GM23338 (cell line): Measurements from ENCODE around the gene PUS3. TPM values are rescaled to one million over a fixed set of nuclear protein-coding genes. Genes with fewer than 3 reads are reported as not detected.
A peak's percentile ranks its signal among the peaks of the same experiment; 100 is the strongest.

Experiments used
- ATAC-seq: fragments of 200-7000 bp; cut with Tn5 transposase; 3 replicates; pipeline ENCODE4 v1.9.1; 2020
- DNase-seq: peaks from one replicate; pipeline ENCODE4 v3.0.0-alpha.2; 2015; ENCODE audit warnings: low spot score
- H2AFZ ChIP-seq: fragments of 200-600 bp; sonication (generic); 2 replicates; pipeline ENCODE4 v1.8.0; 2016; ENCODE audit warnings: antibody characterized with exemption, mild to moderate bottlenecking, moderate library complexity
- H3F3A ChIP-seq: fragments of 200-600 bp; sonication (generic); replicated peaks from 2 replicates; pipeline ENCODE4 v1.8.0; 2017; ENCODE audit warnings: antibody characterized with exemption, mixed run types, low read depth
- H3K27ac ChIP-seq: fragments of 200-600 bp; sonication (generic); 2 replicates; pipeline ENCODE4 v1.6.1; 2016; ENCODE audit warnings: low read depth
- H3K27me3 ChIP-seq: fragments of 200-600 bp; sonication (generic); 2 replicates; pipeline ENCODE4 v1.8.0; 2016; ENCODE audit warnings: mild to moderate bottlenecking, mixed run types, moderate library complexity; ENCODE audit not compliant: insufficient read depth
- H3K36me3 ChIP-seq: fragments of 200-600 bp; sonication (generic); 2 replicates; pipeline ENCODE4 v1.8.0; 2016; ENCODE audit warnings: mild to moderate bottlenecking; ENCODE audit not compliant: insufficient read depth
- H3K4me1 ChIP-seq: fragments of 200-600 bp; sonication (generic); 2 replicates; pipeline ENCODE4 v1.8.0; 2016; ENCODE audit warnings: mild to moderate bottlenecking, moderate library complexity; ENCODE audit not compliant: insufficient read depth
- H3K4me2 ChIP-seq: fragments of 200-600 bp; sonication (generic); 2 replicates; pipeline ENCODE4 v1.7.1; 2017; ENCODE audit warnings: mixed run types
- H3K4me3 ChIP-seq: fragments of 200-600 bp; sonication (generic); 2 replicates; pipeline ENCODE4 v1.6.1; 2016; ENCODE audit warnings: mixed run types
- H3K79me2 ChIP-seq: fragments of 200-600 bp; sonication (generic); replicated peaks from 2 replicates; pipeline ENCODE4 v1.8.0; 2017; ENCODE audit warnings: mild to moderate bottlenecking; ENCODE audit not compliant: insufficient read depth
- H3K9me2 ChIP-seq: fragments of 200-600 bp; sonication (generic); 2 replicates; pipeline ENCODE4 v1.8.0; 2017; ENCODE audit not compliant: insufficient read depth
- H4K20me1 ChIP-seq: fragments of 200-600 bp; sonication (generic); replicated peaks from 2 replicates; pipeline ENCODE4 v1.8.0; 2017; ENCODE audit warnings: mild to moderate bottlenecking; ENCODE audit not compliant: insufficient read depth
- H3K27ac Mint-ChIP-seq: 2 replicates; pipeline ENCODE4 v1.8.0; 2020; ENCODE audit warnings: inconsistent platforms, mild to moderate bottlenecking, moderate library complexity, mixed read lengths
- H3K27me3 Mint-ChIP-seq: 3 replicates; pipeline ENCODE4 v1.8.0; 2022; ENCODE audit warnings: low read depth, mild to moderate bottlenecking, moderate library complexity, mixed read lengths, inconsistent platforms; ENCODE audit not compliant: insufficient read depth, poor library complexity
- H3K36me3 Mint-ChIP-seq: 3 replicates; pipeline ENCODE4 v1.8.0; 2021; ENCODE audit warnings: low read depth, mild to moderate bottlenecking, inconsistent platforms, moderate library complexity, mixed read lengths
- H3K4me1 Mint-ChIP-seq: 3 replicates; pipeline ENCODE4 v1.8.0; 2020; ENCODE audit warnings: mild to moderate bottlenecking, inconsistent platforms, mixed read lengths
- H3K4me3 Mint-ChIP-seq: 3 replicates; pipeline ENCODE4 v1.8.0; 2021; ENCODE audit warnings: moderate library complexity, mild to moderate bottlenecking, inconsistent platforms, mixed read lengths
- H3K9me3 Mint-ChIP-seq: 3 replicates; pipeline ENCODE4 v1.8.0; 2020; ENCODE audit warnings: moderate library complexity, mild to moderate bottlenecking, inconsistent platforms, mixed read lengths
- CREB1 ChIP-seq: fragments of 250-450 bp; sonication (Bioruptor Pico); IDR thresholded peaks from 2 replicates; pipeline ENCODE4 v1.5.0; 2020; ENCODE audit warnings: low read depth, mild to moderate bottlenecking, moderate library complexity
- EZH2 ChIP-seq: fragments of 200-600 bp; sonication (generic); IDR thresholded peaks from one replicate; pipeline ENCODE4 v1.8.0; 2017; ENCODE audit warnings: antibody characterized with exemption, mild to moderate bottlenecking, low read depth; ENCODE audit not compliant: unreplicated experiment
- JUNB ChIP-seq: IDR thresholded peaks from one replicate; pipeline ENCODE4 v1.6.1; 2016; ENCODE audit warnings: antibody characterized with exemption; ENCODE audit not compliant: unreplicated experiment
- NANOG ChIP-seq: IDR thresholded peaks from 2 replicates; pipeline ENCODE4 v1.6.1; 2016; ENCODE audit warnings: antibody characterized with exemption, borderline replicate concordance
- POLR2AphosphoS5 ChIP-seq: IDR thresholded peaks from 2 replicates; pipeline ENCODE4 v1.6.1; 2016; ENCODE audit warnings: antibody characterized with exemption, low read depth
- STAT1 ChIP-seq: IDR thresholded peaks from one replicate; pipeline ENCODE4 v1.6.1; 2016; ENCODE audit warnings: antibody characterized with exemption; ENCODE audit not compliant: unreplicated experiment
- ZNF114 ChIP-seq: fragments of 250-450 bp; sonication (Bioruptor Pico); IDR thresholded peaks from 2 replicates; pipeline ENCODE4 v1.5.0; 2020; ENCODE audit warnings: mild to moderate bottlenecking, moderate library complexity
- ZNF331 ChIP-seq: fragments of 250-450 bp; sonication (Bioruptor Pico); IDR thresholded peaks from 2 replicates; pipeline ENCODE4 v1.5.0; 2020; ENCODE audit warnings: low read depth, mild to moderate bottlenecking, moderate library complexity
- polyA plus RNA-seq: library from polyadenylated mRNA; unstranded; fragments of >200 nt; fragmentation: Nextera tagmentation; extraction: Ambion mirVana; gene quantifications from 2 replicates; pipeline ENCODE4 v1.2.1, GENCODE V29; 2016
- total RNA-seq: library from RNA; depleted of rRNA; stranded (reverse); fragments of >200 nt; shearing (Covaris generic); gene quantifications from 2 replicates; pipeline ENCODE4 v1.2.3, GENCODE V29; 2014
- TF ChIP-seq, protein P1 (sequence below): IDR thresholded peaks from one replicate; pipeline ENCODE4 v1.6.1; 2018; ENCODE audit warnings: antibody characterized with exemption; ENCODE audit not compliant: unreplicated experiment
- TF ChIP-seq, protein P2 (sequence below), 2 experiments: fragments of 200-600 bp in 1 of 2; sonication (generic) in 1 of 2; conservative IDR thresholded peaks; 2 replicates each; pipeline versions ENCODE4 v1.5.1 to v1.6.1; 2016 to 2017; ENCODE audit warnings: antibody characterized with exemption in 2 of 2, low read depth in 2 of 2, mild to moderate bottlenecking in 2 of 2, moderate library complexity in 1 of 2

PUS3 gene
- total and polyA plus RNA-seq, 2 experiments from 2014 or later = 15.8 to 24.1 TPM

DNA sequence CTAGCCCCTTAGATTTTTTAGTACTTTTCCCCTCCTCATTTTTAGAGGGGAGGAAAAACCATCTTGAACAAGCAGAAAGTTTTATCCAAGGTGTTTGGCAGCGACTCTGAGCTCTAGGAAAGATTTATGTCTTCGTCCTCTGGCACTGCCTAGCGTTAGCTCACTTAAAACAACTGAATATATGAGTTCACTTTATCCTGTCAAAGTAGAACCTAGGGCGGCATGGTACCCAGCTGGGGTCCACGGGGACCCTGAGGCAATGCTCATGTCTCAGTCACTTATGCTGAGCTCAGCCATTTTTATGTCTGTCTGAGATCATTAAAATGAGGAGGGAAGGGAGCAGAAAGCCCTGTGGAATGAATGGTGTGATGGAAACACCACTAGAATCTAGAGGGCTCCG lies 28.7 kb upstream of the PUS3 start (continued):
- TF ChIP-seq, protein P1, sequence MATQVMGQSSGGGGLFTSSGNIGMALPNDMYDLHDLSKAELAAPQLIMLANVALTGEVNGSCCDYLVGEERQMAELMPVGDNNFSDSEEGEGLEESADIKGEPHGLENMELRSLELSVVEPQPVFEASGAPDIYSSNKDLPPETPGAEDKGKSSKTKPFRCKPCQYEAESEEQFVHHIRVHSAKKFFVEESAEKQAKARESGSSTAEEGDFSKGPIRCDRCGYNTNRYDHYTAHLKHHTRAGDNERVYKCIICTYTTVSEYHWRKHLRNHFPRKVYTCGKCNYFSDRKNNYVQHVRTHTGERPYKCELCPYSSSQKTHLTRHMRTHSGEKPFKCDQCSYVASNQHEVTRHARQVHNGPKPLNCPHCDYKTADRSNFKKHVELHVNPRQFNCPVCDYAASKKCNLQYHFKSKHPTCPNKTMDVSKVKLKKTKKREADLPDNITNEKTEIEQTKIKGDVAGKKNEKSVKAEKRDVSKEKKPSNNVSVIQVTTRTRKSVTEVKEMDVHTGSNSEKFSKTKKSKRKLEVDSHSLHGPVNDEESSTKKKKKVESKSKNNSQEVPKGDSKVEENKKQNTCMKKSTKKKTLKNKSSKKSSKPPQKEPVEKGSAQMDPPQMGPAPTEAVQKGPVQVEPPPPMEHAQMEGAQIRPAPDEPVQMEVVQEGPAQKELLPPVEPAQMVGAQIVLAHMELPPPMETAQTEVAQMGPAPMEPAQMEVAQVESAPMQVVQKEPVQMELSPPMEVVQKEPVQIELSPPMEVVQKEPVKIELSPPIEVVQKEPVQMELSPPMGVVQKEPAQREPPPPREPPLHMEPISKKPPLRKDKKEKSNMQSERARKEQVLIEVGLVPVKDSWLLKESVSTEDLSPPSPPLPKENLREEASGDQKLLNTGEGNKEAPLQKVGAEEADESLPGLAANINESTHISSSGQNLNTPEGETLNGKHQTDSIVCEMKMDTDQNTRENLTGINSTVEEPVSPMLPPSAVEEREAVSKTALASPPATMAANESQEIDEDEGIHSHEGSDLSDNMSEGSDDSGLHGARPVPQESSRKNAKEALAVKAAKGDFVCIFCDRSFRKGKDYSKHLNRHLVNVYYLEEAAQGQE = no peak
- TF ChIP-seq ZNF331 (CRISPR knock-in tag) (no peak), POLR2AphosphoS5 (no peak), EZH2 (no peak), ZNF114 (no peak)

DNA sequence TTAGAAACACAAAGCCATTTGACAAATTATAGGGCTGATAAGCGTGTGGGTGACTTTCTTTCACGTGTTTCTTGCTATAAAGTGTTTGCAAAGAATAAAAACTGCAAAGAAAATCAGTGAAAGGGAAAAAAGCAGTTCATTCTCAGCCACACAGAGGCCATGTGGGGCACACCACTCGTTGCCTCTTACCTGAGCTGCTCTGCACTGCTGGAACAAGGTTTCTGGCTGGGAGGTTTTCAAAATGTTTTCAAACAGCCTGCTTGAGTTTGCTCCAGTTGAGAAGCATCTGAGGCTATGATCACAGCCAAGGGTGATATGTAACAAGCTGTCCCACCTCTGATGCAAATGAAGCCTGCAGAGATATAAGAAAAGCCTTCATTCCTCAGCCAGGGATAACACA lies 28.1 kb upstream of the PUS3 start:
- Mint-ChIP-seq H3K4me3 (no peak overlapping the region), H3K9me3 (no peaks in the 10 kb centered on the region), H3K27ac (no peak overlapping the region), H3K27me3 (peaks cover 7% of the 10 kb centered on the region), H3K4me1 (peaks cover 35% of the 10 kb centered on the region), H3K36me3 (no peaks in the 10 kb centered on the region)
- no peak overlapping the region for H3K4me3 ChIP-seq
- peak overlapping the region; percentile 86 for H2AFZ ChIP-seq
- H3K79me2 ChIP-seq = no peaks in the 10 kb centered on the region
- no peaks in the 10 kb centered on the region for H3K36me3 ChIP-seq
- ATAC-seq (peak; percentile 31), DNase-seq (no peak)
- H3K27ac ChIP-seq = no peak overlapping the region
- H3K27me3 ChIP-seq = no peaks in the 10 kb centered on the region
- no peaks in the 10 kb centered on the region for H3F3A ChIP-seq
- no peaks in the 10 kb centered on the region for H4K20me1 ChIP-seq
- TF ChIP-seq POLR2AphosphoS5 (no peak), CREB1 (no peak), NANOG (no peak)
- TF ChIP-seq, protein P1 = no peak
- no peaks in the 10 kb centered on the region for H3K9me2 ChIP-seq
- no peak overlapping the region for H3K4me2 ChIP-seq
- peaks cover 10% of the 10 kb centered on the region for H3K4me1 ChIP-seq

DNA sequence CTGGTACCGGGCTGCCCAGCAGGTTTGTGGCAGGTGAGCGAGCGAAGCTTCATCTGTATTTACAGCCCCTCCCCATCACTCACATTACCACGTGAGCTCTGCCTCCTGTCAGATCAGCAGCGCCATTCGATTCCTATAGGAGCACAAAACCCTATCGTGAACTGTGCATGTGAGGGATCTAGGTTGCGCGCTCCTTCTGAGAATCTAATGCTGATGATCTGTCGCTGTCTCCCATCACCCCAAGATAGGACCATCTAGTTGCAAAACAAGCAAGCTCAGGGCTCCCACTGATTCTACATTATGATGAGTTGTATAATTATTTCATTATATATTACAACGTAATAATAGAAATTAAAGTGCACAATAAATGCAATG lies 27.1 kb upstream of the PUS3 start:
- no peaks in the 10 kb centered on the region for H3K9me2 ChIP-seq
- no peak overlapping the region for H3K4me2 ChIP-seq
- Mint-ChIP-seq H3K9me3 (no peaks in the 10 kb centered on the region), H3K4me1 (peaks cover 41% of the 10 kb centered on the region), H3K27ac (no peak overlapping the region), H3K36me3 (no peaks in the 10 kb centered on the region), H3K4me3 (no peak overlapping the region), H3K27me3 (peaks cover 7% of the 10 kb centered on the region)
- no peak overlapping the region for H3K27ac ChIP-seq
- no peaks in the 10 kb centered on the region for H3K79me2 ChIP-seq
- H3K4me3 ChIP-seq = no peak overlapping the region
- no peaks in the 10 kb centered on the region for H3K27me3 ChIP-seq
- DNase-seq = no peak
- no peaks in the 10 kb centered on the region for H3K36me3 ChIP-seq
- H3K4me1 ChIP-seq = peaks cover 10% of the 10 kb centered on the region
- H3F3A ChIP-seq = no peaks in the 10 kb centered on the region
- ATAC-seq = no peak
- H2AFZ ChIP-seq = no peak overlapping the region
- H4K20me1 ChIP-seq = no peaks in the 10 kb centered on the region
- no peak for TF ChIP-seq EZH2
- no peak for TF ChIP-seq JUNB
- TF ChIP-seq, protein P2, sequence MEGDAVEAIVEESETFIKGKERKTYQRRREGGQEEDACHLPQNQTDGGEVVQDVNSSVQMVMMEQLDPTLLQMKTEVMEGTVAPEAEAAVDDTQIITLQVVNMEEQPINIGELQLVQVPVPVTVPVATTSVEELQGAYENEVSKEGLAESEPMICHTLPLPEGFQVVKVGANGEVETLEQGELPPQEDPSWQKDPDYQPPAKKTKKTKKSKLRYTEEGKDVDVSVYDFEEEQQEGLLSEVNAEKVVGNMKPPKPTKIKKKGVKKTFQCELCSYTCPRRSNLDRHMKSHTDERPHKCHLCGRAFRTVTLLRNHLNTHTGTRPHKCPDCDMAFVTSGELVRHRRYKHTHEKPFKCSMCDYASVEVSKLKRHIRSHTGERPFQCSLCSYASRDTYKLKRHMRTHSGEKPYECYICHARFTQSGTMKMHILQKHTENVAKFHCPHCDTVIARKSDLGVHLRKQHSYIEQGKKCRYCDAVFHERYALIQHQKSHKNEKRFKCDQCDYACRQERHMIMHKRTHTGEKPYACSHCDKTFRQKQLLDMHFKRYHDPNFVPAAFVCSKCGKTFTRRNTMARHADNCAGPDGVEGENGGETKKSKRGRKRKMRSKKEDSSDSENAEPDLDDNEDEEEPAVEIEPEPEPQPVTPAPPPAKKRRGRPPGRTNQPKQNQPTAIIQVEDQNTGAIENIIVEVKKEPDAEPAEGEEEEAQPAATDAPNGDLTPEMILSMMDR (conservative IDR thresholded peaks at IDR 0.05; ENCODE audit: low read depth in 2 of 2) = no peak
- no peak for TF ChIP-seq POLR2AphosphoS5
- TF ChIP-seq STAT1 = no peak
